KMS-11 (cell line): ENCODE results near the gene ARHGAP22.

Experiments used
- H2AFZ ChIP-seq: fragments of 200-600 bp; sonication (generic); 2 replicates; pipeline ENCODE4 v1.6.1; 2016; ENCODE audit warnings: antibody characterized with exemption, mixed run types, low read depth
- H3K27ac ChIP-seq: fragments of 200-600 bp; sonication (generic); 2 replicates; pipeline ENCODE4 v1.6.1; 2016; ENCODE audit warnings: mild to moderate bottlenecking, mixed run types
- H3K27me3 ChIP-seq: fragments of 200-600 bp; sonication (generic); 2 replicates; pipeline ENCODE4 v1.6.1; 2017; ENCODE audit warnings: mild to moderate bottlenecking, low read depth, mixed run types, moderate library complexity; ENCODE audit not compliant: insufficient read depth
- H3K36me3 ChIP-seq: fragments of 200-600 bp; sonication (generic); 2 replicates; pipeline ENCODE4 v1.6.1; 2017; ENCODE audit warnings: mild to moderate bottlenecking, mixed run types; ENCODE audit not compliant: insufficient read depth
- H3K4me1 ChIP-seq: fragments of 200-600 bp; sonication (generic); 2 replicates; pipeline ENCODE4 v1.6.1; 2016; ENCODE audit warnings: mild to moderate bottlenecking, low read depth, mixed run types; ENCODE audit not compliant: poor library complexity, severe bottlenecking
- H3K4me2 ChIP-seq: fragments of 200-600 bp; sonication (generic); 2 replicates; pipeline ENCODE4 v1.7.0; 2016; ENCODE audit warnings: mild to moderate bottlenecking, mixed run types
- H3K4me3 ChIP-seq: fragments of 200-600 bp; sonication (generic); IDR thresholded peaks from 2 replicates; pipeline ENCODE4 v1.6.1; 2017; ENCODE audit warnings: low read depth, low read length, mixed read lengths; ENCODE audit not compliant: insufficient read depth
- H3K79me2 ChIP-seq: fragments of 200-600 bp; sonication (generic); 2 replicates; pipeline ENCODE4 v1.6.1; 2016; ENCODE audit warnings: low read depth, mixed run types; ENCODE audit not compliant: insufficient read depth
- H3K9ac ChIP-seq: fragments of 200-600 bp; sonication (generic); 2 replicates; pipeline ENCODE4 v1.6.1; 2016; ENCODE audit warnings: mild to moderate bottlenecking, mixed run types
- H4K20me1 ChIP-seq: fragments of 200-600 bp; sonication (generic); 2 replicates; pipeline ENCODE4 v1.6.1; 2016; ENCODE audit warnings: mild to moderate bottlenecking, mixed run types; ENCODE audit not compliant: insufficient read depth
- CTCF ChIP-seq: fragments of 200-600 bp; sonication (generic); conservative IDR thresholded peaks from 2 replicates; pipeline ENCODE4 v1.6.1; 2017; ENCODE audit warnings: low read depth, mild to moderate bottlenecking, antibody characterized with exemption, low read length, moderate library complexity, mixed read lengths

The ARHGAP22 gene

DNA sequence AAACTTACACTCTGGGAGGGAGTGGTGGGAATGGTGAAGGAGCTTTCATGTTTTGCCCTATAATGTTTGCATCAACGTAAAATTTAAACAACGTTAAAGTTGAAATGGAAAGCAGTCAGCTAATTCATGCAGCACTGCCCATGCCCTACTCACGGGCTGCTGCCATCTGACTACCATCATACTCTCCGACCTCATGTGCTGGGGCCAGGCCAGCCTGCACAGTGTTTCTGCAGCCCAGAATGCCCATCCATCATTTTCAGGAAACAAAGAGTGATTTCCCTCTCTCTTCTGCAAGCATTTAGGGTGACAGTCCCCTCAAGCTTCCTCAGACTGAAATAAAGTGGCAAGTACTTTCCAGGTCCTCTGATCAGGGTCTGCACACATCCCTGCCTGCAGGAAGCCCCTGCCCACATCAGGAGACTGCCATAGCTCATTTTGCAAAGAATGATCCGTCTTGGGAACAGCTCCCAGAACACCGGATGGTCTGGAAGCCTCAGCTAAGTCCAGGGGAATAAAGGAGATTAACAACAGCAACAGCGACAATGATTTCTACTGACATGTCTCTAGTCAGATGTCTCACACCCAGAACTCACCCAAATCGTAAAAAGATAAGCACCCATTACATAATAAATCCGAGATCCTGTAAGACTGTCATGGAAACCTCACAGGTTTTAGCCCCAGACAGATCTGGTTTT lies 40.3 kb downstream of the ARHGAP22 start:
- Histone ChIP-seq H3K4me2 (no peak overlapping the region), H3K79me2 (no peaks in the 10 kb centered on the region), H3K4me3 (no peak overlapping the region), H3K9ac (no peak overlapping the region), H2AFZ (no peak overlapping the region), H3K36me3 (no peaks in the 10 kb centered on the region), H3K27ac (no peak overlapping the region), H3K4me1 (no peaks in the 10 kb centered on the region), H4K20me1 (no peaks in the 10 kb centered on the region), H3K27me3 (no peaks in the 10 kb centered on the region)
- TF ChIP-seq CTCF = no peak

DNA sequence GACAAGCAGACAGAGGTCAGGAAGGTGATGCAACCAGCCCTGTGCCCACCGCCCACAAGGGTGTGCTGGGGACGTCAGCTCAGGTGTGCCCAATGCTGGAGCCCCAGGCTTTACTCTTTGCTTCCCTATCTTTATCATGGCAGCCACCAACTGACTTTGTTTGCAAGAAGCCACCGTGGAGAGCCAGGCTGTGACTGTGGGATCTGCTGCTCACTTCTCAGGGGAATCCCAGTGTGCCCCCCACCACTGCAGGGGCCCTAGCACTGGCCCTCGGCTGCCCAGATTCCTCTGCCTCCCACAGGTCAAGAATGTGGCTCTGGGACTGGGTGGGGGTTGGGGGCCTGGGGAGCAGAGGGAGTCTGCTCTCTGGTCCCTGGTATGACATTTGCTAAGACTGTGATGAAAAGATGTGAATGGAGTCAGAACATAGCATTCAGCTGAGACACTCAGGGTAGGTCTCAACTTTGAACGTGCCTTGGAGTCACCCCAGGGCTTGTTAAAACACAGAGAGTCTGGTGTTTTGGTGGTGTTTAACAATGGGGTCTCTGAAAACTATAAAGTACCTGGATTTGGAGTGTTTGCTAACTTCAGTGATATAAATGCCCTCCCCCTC lies 47.3 kb downstream of the ARHGAP22 start:
- H4K20me1 ChIP-seq = no peaks in the 10 kb centered on the region
- TF ChIP-seq CTCF = no peak
- H3K36me3 ChIP-seq = no peaks in the 10 kb centered on the region
- no peak overlapping the region for H3K9ac ChIP-seq
- H2AFZ ChIP-seq = no peak overlapping the region
- H3K79me2 ChIP-seq = no peaks in the 10 kb centered on the region
- H3K27me3 ChIP-seq = no peaks in the 10 kb centered on the region
- no peak overlapping the region for H3K4me3 ChIP-seq
- no peak overlapping the region for H3K27ac ChIP-seq
- no peak overlapping the region for H3K4me2 ChIP-seq
- no peaks in the 10 kb centered on the region for H3K4me1 ChIP-seq

DNA sequence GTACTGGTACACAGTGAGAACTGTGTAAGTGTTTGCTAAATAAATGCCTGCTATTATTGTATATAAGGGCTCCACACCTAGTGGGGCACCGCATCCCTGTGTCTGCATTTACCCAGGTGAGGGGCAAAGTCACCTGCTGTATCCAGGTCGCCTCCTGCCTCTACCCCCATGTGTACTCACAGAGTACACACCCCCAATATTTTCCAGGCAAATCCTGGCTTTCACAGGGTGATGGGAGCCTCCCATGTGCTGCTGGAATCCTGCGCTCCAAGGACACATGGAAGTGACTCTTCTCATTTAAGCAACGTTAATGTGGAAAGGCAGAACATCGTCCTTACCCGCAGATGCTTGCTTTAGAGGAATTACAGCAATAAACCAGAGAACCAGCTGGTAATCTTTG lies 48.2 kb downstream of the ARHGAP22 start:
- H3K4me2 ChIP-seq = no peak overlapping the region
- H3K4me1 ChIP-seq = peaks cover 4% of the 10 kb centered on the region
- no peaks in the 10 kb centered on the region for H3K79me2 ChIP-seq
- H4K20me1 ChIP-seq = no peaks in the 10 kb centered on the region
- no peak overlapping the region for H3K9ac ChIP-seq
- H3K36me3 ChIP-seq = no peaks in the 10 kb centered on the region
- no peaks in the 10 kb centered on the region for H3K27me3 ChIP-seq
- no peak overlapping the region for H3K4me3 ChIP-seq
- no peak overlapping the region for H3K27ac ChIP-seq
- no peak for TF ChIP-seq CTCF
- no peak overlapping the region for H2AFZ ChIP-seq

GRCh38 chr10:48556065-48556464 lies 48.8 kb downstream of the ARHGAP22 start:
- TF ChIP-seq CTCF = no peak
- Histone ChIP-seq H3K79me2 (no peaks in the 10 kb centered on the region), H3K4me1 (peaks cover 11% of the 10 kb centered on the region), H3K27ac (no peak overlapping the region), H3K36me3 (no peaks in the 10 kb centered on the region), H3K4me2 (no peak overlapping the region), H4K20me1 (no peaks in the 10 kb centered on the region), H3K4me3 (no peak overlapping the region), H3K27me3 (no peaks in the 10 kb centered on the region), H3K9ac (no peak overlapping the region), H2AFZ (no peak overlapping the region)
